ENCODE data around the gene SLIT3.
"Not testable (repeated sequence)": the region's sequence is repeated elsewhere in the genome, so short reads cannot be mapped to it uniquely, and the experiment has no call there.

Gene SLIT3

GRCh38 chr5:168752416-168753190 lies 548.3 kb downstream of the SLIT3 start:
- DNase-seq (ENCODE audit: low read depth, low spot score): no peak
- TF ChIP-seq POLR2AphosphoS5 (IDR thresholded peaks at IDR 0.05; ENCODE audit: borderline replicate concordance, low read depth, low read length) (no peak), FOXP2 (optimal IDR thresholded peaks at IDR 0.05; ENCODE audit: control extremely low read depth, extremely low read length, insufficient read depth) (no peak), EZH2 (IDR thresholded peaks at IDR 0.05) (no peak)
- H3K27ac ChIP-seq: no peak overlapping the region

GRCh38 chr5:168752012-168752411 lies 548.9 kb downstream of the SLIT3 start:
- Histone ChIP-seq H3K27ac (no peak overlapping the region), H3K4me3 (no peak overlapping the region), H3K36me3 (ENCODE audit: insufficient read depth, low read length) (no peaks in the 10 kb centered on the region), H3K9me3 (ENCODE audit: low read depth, low read length) (no peaks in the 10 kb centered on the region), H3K9ac (ENCODE audit: insufficient read length) (no peak overlapping the region)
- no peak for DNase-seq (ENCODE audit: low read depth, low spot score)
- TF ChIP-seq FOXP2 (optimal IDR thresholded peaks at IDR 0.05; ENCODE audit: control extremely low read depth, extremely low read length, insufficient read depth) (no peak), EZH2 (IDR thresholded peaks at IDR 0.05) (no peak), POLR2AphosphoS5 (IDR thresholded peaks at IDR 0.05; ENCODE audit: borderline replicate concordance, low read depth, low read length) (no peak)

More at GRCh38 chr5:168752416-168753190, 548.3 kb downstream of the SLIT3 start:
- Histone ChIP-seq H3K9me3 (ENCODE audit: low read depth, low read length) (no peaks in the 10 kb centered on the region), H3K36me3 (ENCODE audit: insufficient read depth, low read length) (no peaks in the 10 kb centered on the region), H3K9ac (ENCODE audit: insufficient read length) (no peak overlapping the region), H3K4me3 (no peak overlapping the region)

DNA sequence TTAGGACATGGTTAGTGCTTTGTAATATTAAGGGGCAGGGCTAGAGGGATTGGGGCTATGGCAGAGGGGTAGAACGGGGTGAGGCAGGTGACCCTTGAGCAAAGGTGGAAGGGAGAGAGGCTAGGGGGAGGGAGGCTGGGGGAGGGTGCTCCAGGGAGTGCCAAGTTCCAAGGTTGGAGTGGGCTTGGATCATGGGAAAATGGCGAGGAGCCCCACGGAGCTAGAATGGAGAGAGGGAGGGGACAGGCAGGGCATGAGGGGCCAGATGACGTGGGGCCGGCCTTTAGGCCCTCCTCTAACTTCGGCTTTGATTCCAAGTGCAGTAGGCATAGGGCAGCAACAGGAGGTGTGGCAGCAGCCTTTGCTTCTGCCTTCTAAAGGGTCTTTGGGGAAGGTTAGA lies 550.0 kb downstream of the SLIT3 start:
- no peak for DNase-seq (ENCODE audit: low read depth, low spot score)
- Histone ChIP-seq H3K27ac (no peak overlapping the region), H3K36me3 (ENCODE audit: insufficient read depth, low read length) (no peaks in the 10 kb centered on the region), H3K9me3 (ENCODE audit: low read depth, low read length) (no peaks in the 10 kb centered on the region), H3K4me3 (no peak overlapping the region), H3K9ac (ENCODE audit: insufficient read length) (no peak overlapping the region)
- TF ChIP-seq FOXP2 (optimal IDR thresholded peaks at IDR 0.05; ENCODE audit: control extremely low read depth, extremely low read length, insufficient read depth): no peak

- DNase-seq (ENCODE audit: low read depth, low spot score): no peak
- TF ChIP-seq EZH2 (IDR thresholded peaks at IDR 0.05) (no peak), FOXP2 (optimal IDR thresholded peaks at IDR 0.05; ENCODE audit: control extremely low read depth, extremely low read length, insufficient read depth) (no peak), POLR2AphosphoS5 (IDR thresholded peaks at IDR 0.05; ENCODE audit: borderline replicate concordance, low read depth, low read length) (no peak)
- H3K4me3 ChIP-seq: no peak overlapping the region
- H3K27ac ChIP-seq: no peak overlapping the region
- no peaks in the 10 kb centered on the region for H3K9me3 ChIP-seq (ENCODE audit: low read depth, low read length)
- no peaks in the 10 kb centered on the region for H3K36me3 ChIP-seq (ENCODE audit: insufficient read depth, low read length)
- no peak overlapping the region for H3K9ac ChIP-seq (ENCODE audit: insufficient read length)
These were observed 551.4 kb downstream of the SLIT3 start for GRCh38 chr5:168749391-168750100.

GRCh38 chr5:168747987-168748777 lies 552.8 kb downstream of the SLIT3 start:
- TF ChIP-seq EZH2 (IDR thresholded peaks at IDR 0.05) (no peak), POLR2AphosphoS5 (IDR thresholded peaks at IDR 0.05; ENCODE audit: borderline replicate concordance, low read depth, low read length) (no peak), FOXP2 (optimal IDR thresholded peaks at IDR 0.05; ENCODE audit: control extremely low read depth, extremely low read length, insufficient read depth) (no peak)
- Histone ChIP-seq H3K36me3 (ENCODE audit: insufficient read depth, low read length) (no peaks in the 10 kb centered on the region), H3K9ac (ENCODE audit: insufficient read length) (no peak overlapping the region), H3K27ac (no peak overlapping the region), H3K9me3 (ENCODE audit: low read depth, low read length) (no peaks in the 10 kb centered on the region), H3K4me3 (no peak overlapping the region)
- peak; percentile 5 for DNase-seq (ENCODE audit: low read depth, low spot score)

DNA sequence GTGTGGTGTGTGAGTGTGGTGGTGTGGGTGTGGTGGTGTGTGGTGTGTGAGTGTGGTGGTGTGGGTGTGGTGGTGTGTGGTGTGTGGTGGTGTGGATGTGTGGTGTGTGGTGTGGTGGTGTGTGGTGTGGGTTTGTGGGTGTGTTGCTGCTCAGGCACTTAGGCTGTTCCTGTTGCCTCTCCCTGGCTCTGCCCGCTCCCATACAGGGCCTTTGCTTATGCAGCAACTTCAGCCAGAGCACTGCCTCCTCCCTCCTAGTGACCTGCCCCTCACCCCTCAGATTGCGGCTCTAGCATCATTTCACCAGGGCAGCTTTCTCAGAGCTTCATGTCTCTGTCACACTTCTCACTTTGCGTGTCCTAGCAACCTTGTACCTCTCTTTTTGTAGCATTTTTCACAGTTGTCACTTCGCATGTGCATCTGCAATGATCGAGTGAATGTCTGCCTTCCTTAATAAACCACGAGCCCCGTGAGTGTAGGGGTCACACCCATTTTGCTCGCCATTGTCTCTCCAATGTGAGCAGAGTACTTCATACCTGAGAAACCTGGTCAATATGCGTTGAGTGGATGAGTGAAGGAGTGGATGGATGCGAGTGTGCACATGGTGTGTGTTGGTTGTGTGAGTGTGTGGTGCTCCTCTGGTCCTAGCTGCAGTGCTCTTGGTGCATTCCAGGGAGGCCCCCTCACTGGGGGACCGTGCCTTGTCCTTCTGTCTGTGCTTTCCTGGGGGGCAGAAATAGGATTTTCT lies 553.9 kb downstream of the SLIT3 start:
- Histone ChIP-seq H3K4me3 (no peak overlapping the region), H3K9ac (ENCODE audit: insufficient read length) (no peak overlapping the region), H3K36me3 (ENCODE audit: insufficient read depth, low read length) (no peaks in the 10 kb centered on the region), H3K9me3 (ENCODE audit: low read depth, low read length) (no peaks in the 10 kb centered on the region), H3K27ac (no peak overlapping the region)
- TF ChIP-seq POLR2AphosphoS5 (IDR thresholded peaks at IDR 0.05; ENCODE audit: borderline replicate concordance, low read depth, low read length) (no peak), EZH2 (IDR thresholded peaks at IDR 0.05) (no peak)
- no peak for DNase-seq (ENCODE audit: low read depth, low spot score)

DNA sequence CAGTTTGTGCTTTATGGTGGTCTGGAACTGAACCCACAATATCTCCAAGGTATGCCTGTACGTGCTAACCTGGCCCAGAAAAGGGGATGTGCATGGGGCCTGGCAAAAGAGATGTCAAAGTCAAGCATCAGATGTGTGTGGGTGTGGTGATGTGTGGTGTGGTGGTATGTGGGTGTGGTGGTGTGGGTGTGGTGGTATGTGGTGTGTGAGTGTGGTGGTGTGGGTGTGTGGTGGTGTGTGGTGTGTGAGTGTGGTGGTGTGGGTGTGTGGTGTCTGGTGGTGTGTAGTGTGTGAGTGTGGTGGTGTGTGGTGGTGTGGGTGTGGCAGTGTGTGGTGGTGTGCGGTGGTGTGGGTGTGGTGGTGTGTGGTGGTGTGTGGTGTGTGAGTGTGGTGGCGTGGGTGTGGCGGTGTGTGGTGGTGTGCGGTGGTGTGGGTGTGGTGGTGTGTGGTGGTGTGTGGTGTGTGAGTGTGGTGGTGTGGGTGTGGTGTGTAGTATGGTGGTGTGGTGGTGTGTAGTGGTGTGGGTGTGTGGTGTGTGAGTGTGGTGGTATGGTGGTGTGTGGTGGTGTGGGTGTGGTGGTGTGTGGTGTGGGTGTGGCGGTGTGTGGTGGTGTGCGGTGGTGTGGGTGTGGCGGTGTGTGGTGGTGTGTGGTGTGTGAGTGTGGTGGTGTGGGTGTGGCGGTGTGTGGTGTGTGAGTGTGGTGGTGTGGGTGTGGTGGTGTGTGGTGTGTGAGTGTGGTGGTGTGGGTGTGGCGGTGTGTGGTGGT lies 554.6 kb downstream of the SLIT3 start:
- not testable (repeated sequence) for H3K4me3 ChIP-seq; H3K27ac ChIP-seq; DNase-seq (ENCODE audit: low read depth, low spot score); H3K9me3 ChIP-seq (ENCODE audit: low read depth, low read length); H3K36me3 ChIP-seq (ENCODE audit: insufficient read depth, low read length); H3K9ac ChIP-seq (ENCODE audit: insufficient read length)

All from SK-N-MC (cell line).